D341Med (cell line): ENCODE data around the gene TKTL1.
A peak's percentile ranks its signal among the peaks of the same experiment; 100 is the strongest.

Experiments used
- DNase-seq: peaks from one replicate; pipeline ENCODE4 v3.0.0; 2012; ENCODE audit warnings: low spot score

Gene TKTL1

DNA sequence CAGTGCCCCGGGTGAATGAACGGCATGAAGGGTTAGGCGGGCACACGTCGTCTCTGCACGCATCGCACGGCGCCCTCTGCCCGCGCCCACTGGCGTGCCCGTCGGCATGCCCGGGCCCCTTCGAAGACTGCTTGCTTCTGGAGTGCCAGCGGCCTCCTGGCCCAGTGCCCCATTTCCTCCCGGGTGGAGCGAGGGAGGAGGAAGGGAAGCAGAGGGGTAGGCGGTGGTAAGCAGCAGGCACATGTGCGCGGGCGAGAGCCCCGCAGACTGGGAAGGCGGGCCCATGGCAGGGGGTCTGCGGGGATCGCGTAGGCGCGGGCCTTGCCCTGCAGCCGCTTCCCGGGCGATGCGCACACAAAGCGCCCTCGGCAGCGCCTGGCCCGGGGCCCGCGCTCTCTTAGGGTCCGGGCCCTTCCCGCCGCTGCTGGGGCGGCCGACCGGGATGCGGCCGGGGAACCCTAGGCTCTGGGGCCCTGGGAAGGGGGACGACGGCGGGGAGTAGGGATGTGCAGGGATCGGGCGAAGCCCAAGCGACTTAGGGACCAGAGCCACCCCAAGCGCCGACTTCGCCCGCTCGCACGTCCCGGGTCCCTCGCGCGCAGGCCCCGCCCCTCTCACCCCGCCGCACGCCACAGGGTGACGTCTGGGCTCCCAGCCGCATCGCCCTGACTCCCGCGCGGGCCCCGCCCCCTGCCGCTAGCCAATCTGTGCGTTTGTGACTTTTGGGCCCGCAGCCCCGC lies 82.6 kb downstream of the TKTL1 start:
- DNase-seq: peak; percentile 82

DNA sequence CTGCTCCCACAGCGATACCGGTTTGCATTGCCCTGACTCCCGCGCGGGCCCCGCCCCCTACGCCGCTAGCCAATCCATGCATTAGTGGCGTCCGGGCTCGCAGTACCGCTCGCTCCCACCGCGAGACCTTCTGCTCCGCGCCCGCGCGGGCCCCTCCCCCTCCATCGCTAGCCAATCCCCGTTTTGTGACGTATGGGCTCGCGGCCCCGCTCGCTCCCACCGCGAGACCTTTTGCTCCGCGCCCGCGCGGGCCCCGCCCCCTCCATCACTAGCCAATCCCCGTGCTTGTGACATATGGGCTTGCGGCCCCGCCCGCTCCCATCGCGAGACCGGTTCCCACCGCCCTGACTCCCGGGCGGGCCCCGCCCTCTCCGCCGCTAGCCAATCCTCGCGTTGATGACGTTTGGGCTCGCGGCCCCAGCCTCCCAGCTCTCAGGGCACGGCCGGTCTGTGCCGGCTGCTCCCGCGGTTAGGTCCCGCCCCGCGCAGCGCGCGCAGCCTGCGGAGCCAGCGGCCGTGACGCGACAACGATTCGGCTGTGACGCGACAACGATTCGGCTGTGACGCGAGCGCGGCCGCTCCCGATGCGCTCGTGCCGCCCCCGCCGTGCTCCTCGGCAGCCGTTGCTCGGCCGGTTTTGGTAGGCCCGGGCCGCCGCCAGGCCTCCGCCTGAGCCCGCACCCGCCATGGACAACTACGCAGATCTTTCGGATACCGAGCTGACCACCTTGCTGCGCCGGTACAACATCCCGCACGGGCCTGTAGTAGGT lies 83.4 kb downstream of the TKTL1 start, which contains the start of gene EMD:
EMD (plus strand) TSS at position 497 of the 770 bp plus-strand sequence; CDS start at position 687, 190 bp downstream.
- peak; percentile 90 for DNase-seq

DNA sequence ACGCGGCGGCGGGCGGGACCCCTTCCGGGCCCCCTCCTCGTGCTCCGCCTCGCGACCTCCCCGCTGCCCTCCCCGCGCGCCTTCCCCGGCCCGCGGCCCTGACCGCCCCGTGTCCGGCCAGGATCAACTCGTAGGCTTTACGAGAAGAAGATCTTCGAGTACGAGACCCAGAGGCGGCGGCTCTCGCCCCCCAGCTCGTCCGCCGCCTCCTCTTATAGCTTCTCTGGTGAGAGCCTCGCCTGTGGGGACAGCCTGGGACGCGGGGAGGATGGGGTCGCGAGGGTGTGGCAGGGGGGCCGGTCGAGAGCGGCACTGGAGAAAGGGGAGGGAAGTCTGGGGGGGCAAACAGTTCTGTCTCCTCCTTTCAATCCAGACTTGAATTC lies 84.0 kb downstream of the TKTL1 start:
- DNase-seq: no peak
